AML-193 (cell line): ENCODE results near the gene CDH4.

ENCODE experiments used
- DNase-seq, 2 experiments: peaks; one replicate each; lab custom pipeline; 2025; lab: John Stamatoyannopoulos, UW

Gene CDH4

GRCh38 chr20:61518424-61518951 is 266.4 kb downstream of the CDH4 start:
- DNase-seq: no peak

- DNase-seq: no peak
Observed at GRCh38 chr20:61519488-61519887, 267.4 kb downstream of the CDH4 start.

DNA sequence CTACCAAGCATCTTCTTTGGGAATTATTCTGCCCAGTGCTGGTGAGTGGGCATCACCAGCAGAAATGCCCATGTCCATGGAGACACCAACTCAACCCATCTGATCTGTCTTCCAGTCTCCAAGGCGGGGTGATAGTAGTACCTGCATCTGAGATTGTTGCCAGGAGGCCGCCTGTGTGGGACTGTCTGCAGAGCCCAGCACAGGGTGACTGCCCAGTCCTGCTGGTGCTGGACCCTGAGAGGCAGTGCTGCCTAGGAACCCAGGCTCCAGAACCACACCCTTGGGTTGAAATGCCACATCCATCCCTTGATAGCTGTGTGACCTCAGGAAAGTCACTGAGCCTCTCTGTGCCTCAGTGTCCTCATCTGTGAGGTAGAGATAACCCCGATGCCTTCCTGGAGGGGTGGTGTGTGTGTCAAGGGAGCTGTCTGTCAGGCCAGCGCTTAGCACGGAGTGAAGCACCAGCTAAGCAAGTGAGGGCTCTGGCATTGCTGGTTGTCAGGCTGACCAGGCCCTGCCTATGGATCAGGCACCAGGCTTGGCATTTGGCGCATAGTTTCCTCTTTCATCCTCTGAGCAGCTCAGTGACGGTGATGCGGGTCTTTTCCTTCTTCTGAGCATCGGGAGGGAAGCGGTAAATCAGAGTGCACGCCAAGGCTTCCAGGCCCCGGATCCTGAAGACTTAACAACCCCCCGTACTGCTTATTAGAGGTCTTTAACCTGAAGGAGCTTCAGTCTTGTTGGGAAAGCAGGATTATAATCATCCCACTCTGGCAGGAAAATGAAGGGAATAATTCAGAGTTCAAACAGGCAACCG is 268.2 kb downstream of the CDH4 start:
- no peak for DNase-seq

DNA sequence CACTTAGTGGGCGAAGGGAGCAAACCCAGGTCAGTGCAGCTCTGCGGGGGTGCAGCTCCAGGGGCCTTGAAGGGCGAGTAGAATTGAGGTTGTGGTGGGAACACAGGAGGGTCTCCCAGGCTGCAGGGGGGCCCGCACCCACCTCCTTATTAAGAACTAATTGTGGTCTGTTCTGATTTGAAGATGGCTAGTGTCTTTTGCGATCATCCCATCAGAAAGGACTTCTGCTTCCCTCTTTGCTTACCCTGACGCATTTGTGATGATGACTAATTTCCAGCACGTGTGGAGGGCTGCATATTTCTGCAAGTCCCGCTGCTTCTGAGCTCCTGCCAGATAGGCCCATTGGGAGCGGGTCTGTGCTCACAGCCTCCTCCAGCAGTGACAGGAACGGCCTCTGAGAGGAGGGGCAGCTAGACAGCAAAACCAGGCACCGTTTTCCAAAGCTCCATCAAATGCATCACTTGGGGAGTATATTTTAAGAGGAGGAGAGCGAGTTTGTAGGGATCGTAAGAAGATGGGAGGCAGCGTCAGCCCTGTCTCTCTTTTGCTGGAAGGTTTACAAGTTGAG is 268.9 kb downstream of the CDH4 start:
- no peak for DNase-seq

DNA sequence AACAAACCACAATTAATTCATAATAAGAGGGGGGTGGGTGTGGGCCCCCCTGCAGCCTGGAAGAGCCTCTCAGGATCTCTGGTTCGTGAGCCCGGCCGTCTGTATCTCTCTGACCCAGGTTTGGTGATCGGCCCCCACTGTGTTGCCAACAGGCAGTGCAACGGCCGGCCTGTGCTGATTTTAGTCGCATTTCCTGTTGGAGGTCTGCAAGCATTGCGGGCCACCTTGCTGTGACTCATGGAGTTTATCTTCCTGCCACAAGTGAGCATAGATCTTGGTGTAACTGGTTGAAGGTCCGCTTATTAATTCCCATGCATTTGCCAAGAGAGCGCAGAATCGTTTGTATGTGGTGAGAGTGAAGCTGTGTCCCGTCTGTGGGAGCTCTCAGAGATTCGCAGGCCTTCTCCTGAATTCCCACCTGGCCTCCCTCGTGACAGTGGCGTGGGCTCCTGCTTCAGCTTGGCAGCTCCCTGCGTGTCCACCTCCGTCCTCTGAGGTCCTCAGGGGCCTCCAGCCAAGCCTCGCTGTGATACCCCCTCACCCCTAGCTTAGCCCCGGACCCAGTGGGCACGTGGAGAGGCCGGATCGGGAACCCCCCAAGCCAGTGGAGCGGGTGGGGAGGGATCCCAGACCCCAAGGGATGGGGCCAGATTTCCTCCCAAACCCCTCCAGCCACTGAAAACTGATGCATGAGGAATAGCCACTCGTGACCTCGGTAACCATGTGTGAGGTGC is 269.8 kb downstream of the CDH4 start:
- no peak for DNase-seq

- no peak for DNase-seq
Observed at GRCh38 chr20:61522498-61523090, 270.5 kb downstream of the CDH4 start.

GRCh38 chr20:61523145-61523544 is 271.1 kb downstream of the CDH4 start:
- DNase-seq: no peak

DNA sequence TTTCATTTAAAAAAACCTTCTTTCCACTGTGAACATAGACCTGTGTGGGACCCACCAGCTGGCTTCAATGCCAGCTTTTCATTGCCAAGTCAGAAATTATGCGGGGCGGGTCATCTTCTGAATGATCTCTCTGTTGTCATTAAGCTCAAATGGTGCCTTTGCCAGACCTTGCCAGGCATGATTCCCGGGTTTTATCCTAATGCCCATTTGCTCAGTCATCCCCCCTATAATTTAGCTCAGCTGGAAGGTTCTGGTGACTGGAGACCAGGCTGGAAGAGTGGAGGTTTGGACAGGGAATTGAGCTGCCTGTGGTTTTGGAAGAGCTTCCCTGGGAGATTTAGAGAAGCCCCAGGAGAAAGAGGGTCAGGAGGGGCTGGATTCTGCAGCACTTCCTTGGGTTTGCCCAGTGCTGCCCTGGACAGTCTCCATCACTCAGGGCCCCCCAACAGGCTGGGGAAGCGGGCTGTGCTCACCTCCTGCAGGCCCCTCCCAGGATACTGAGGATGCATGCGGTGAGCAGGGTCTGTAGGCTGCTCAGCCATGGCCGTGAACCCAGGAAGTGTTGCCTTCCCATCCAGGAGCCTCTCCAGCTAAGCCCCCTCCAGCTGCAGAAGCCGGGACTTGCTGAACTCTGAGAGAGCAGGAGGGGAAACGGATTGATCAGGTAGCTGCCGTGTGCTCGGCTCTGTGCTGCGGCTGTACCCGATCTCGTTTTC is 273.0 kb downstream of the CDH4 start:
- DNase-seq: no peak

- no peak for DNase-seq
Observed at GRCh38 chr20:61525781-61526431, 273.8 kb downstream of the CDH4 start.

GRCh38 chr20:61526907-61527306 is 274.8 kb downstream of the CDH4 start:
- DNase-seq: no peak

DNA sequence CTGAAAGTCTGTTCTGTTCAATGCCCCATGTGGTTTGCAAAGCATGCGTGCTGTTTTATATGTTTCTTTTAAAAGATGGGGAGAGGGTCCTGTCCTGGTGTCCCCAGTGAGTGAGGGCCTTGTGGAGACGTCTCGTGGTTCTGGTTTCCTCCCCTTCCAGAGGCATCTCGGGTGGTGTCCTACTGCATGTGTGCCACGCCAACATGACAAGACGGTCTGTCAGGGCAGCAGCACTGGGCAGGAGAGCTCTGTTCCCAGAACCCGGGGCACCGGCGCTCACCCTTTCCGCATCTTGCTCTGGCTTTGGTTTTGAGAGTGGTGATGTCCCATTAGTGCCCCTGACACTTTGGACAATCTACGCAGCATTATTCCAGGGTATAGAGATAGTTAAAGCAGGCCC is 275.6 kb downstream of the CDH4 start:
- DNase-seq: no peak

DNA sequence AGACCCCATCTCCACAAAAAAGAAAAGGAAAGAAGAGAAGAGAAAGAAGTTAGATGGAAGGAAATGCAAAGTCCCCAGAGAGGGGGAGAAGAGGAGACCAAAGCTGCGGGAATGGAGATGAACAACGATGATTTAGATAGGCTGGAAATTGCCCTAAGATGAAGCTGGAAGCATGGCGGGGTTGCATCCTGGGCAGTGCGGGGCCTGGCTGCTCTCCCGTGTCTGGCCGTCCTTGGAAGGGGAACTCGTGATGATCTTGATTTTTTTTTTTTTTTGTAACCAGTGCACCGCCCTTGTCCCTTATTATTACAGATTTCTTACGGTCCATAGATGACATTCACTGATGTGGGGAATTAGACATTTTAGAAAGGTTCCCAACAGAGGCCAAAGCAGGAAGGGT is 276.5 kb downstream of the CDH4 start:
- DNase-seq: no peak

DNA sequence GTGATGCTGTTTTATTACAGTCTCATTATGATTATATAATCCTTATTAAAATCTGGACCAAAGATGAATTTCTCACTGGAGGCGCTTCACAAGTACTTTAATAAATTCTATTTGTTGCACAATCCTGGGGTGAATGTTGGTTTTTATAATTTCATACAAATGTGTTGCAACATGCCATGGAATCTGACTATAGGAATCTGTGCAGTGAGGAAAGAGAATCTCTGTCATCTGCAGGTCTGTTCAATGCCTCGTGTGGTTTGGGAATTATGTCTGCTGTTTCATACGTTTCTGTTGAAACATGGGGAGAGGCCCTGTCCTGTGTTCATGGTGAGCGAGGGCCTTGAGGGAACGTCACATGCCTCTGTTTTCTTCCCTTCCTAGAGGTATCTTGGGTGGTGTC is 277.3 kb downstream of the CDH4 start:
- DNase-seq: no peak

GRCh38 chr20:61531553-61532345 is 279.7 kb downstream of the CDH4 start:
- no peak for DNase-seq

GRCh38 chr20:61532736-61533135 is 280.7 kb downstream of the CDH4 start:
- DNase-seq: no peak

- DNase-seq: no peak
Observed at GRCh38 chr20:61533231-61533631, 281.2 kb downstream of the CDH4 start.

- no peak for DNase-seq
Observed at GRCh38 chr20:61534346-61534745, 282.3 kb downstream of the CDH4 start.

DNA sequence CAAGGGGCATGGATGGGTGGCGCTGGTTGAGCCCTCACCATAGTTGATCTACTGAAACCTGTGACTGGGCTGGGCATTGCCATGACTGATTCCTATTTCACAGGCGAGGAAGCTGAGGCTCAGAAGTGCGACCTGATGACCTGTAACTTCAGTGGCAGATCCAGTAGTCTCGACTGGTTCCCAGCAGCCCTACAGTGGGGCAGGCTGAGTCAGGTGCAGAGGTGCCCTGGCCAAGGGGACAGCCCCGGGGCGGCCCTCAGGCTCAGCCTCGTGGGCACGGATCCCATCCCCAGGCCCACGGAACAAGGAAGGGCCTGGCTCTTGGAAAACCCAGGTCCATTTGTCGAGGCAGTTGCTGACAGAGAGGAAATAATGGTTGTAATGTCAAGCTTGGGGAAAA is 283.0 kb downstream of the CDH4 start:
- no peak for DNase-seq

GRCh38 chr20:61535536-61535935 is 283.5 kb downstream of the CDH4 start:
- no peak for DNase-seq

DNA sequence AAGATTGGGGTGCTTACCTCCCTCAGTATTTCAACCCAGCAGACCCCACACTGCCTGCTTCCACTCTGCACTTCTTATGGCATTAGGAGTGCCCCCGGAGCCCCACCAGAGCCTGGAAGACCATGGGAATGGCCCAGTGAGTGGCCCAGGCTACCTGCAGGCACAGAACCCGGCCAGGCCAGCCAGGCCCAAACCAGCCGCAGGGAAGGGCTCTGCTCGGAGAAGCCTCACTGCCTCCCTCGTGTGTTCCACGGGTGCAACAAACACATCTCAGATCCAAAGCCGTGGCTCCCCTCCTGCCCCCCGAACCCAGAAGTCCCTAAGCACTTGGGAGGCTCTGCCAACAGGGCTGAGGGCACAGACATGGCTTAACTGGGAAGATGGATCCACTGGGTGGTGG is 283.9 kb downstream of the CDH4 start:
- no peak for DNase-seq

DNA sequence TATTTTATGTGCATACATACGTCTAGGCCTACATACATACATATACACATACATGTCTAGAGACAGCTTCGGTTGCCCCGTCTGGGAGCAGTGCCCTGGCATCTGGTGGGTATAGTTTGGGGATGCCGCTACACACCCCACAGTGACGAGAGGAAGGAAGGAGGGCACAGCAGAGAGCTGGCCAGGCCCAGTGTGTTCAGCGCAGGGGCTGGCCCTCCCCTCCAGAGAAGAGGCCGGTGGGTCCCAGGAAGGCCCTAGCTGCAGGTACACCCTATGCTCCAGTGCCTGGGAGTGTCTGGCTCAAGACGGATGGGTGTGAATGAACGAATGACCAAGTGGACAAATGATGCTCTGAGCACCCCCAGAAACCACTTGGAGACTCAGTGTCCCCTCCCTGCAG is 284.6 kb downstream of the CDH4 start:
- no peak for DNase-seq
